Suprapubic skin (tissue), 4 donors: ENCODE measurements around the gene INPP5E. TPM values are rescaled to one million over a fixed set of nuclear protein-coding genes. Genes with fewer than 3 reads are reported as not detected.

Experiments
- DNase-seq, 2 donors: peaks; one replicate each; pipeline ENCODE4 v3.0.0-alpha.2; 2019; ENCODE audit warnings: low spot score in 2 of 2
- H3K27ac ChIP-seq: fragments of 200-600 bp; sonication (generic); one replicate; pipeline ENCODE4 v1.5.1; 2019
- H3K27me3 ChIP-seq: fragments of 200-600 bp; sonication (generic); one replicate; pipeline ENCODE4 v1.5.1; 2019
- H3K36me3 ChIP-seq: fragments of 200-600 bp; sonication (generic); one replicate; pipeline ENCODE4 v1.5.1; 2019
- H3K4me1 ChIP-seq: fragments of 200-600 bp; sonication (generic); one replicate; pipeline ENCODE4 v1.5.1; 2019
- H3K4me3 ChIP-seq: fragments of 200-600 bp; sonication (generic); one replicate; pipeline ENCODE4 v1.5.1; 2019; ENCODE audit warnings: mild to moderate bottlenecking
- H3K9me3 ChIP-seq: fragments of 200-600 bp; sonication (generic); one replicate; pipeline ENCODE4 v1.5.1; 2019
- CTCF ChIP-seq, 2 donors: fragments of 200-600 bp in 1 of 2; fragments of 450-650 bp in 1 of 2; sonication (generic) in 1 of 2; IDR thresholded peaks; one replicate each; pipeline ENCODE4 v1.5.1; 2016 to 2019; ENCODE audit warnings: antibody characterized with exemption in 2 of 2, mild to moderate bottlenecking in 1 of 2, moderate library complexity in 1 of 2
- EP300 ChIP-seq: sonication (generic); formaldehyde crosslinking; IDR thresholded peaks from one replicate; pipeline ENCODE4 v1.6.1; 2017; ENCODE audit warnings: antibody characterized with exemption
- POLR2A ChIP-seq, 2 donors: fragments of 450-650 bp; IDR thresholded peaks; one replicate each; pipeline ENCODE4 v1.6.1; 2017; ENCODE audit warnings: antibody characterized with exemption in 2 of 2, mild to moderate bottlenecking in 2 of 2, moderate library complexity in 2 of 2
- POLR2AphosphoS5 ChIP-seq, 3 donors: sonication (generic); formaldehyde crosslinking; IDR thresholded peaks; one replicate each; pipeline ENCODE4 v1.6.1; 2017; ENCODE audit warnings: antibody characterized with exemption in 3 of 3
- WGBS: methylation state at CpG from one replicate; pipeline ENCODE4 v1.1.5; 2018; 5-methylcytosine and 5-hydroxymethylcytosine counted together
- total RNA-seq, 4 donors: library from RNA; depleted of rRNA; stranded (reverse); fragments of >200 nt; gene quantifications; one replicate each; pipeline ENCODE4 v1.1.0, GENCODE V29; 2016

The INPP5E gene
- total RNA-seq: 10 to 100 TPM in 3 of 4 donors, 1 to 10 TPM in 1; 9.8 to 20.3 (median 12.9) TPM

GRCh38 chr9:136439481-136440408 is at the start of gene INPP5E:
Gene INPP5E (minus strand): TSS chr9:136439845. CDS start chr9:136439419, 426 bp downstream.
- 32% methylated on average over 15 of the region's 90 CpGs for WGBS
- Histone ChIP-seq H3K4me1 (peaks cover 35% of the 10 kb centered on the region), H3K27me3 (no peaks in the 10 kb centered on the region), H3K27ac (peak within 1 kb of the TSS; percentile 72), H3K36me3 (peaks cover 46% of the 10 kb centered on the region), H3K9me3 (no peaks in the 10 kb centered on the region), H3K4me3 (peak within 1 kb of the TSS; percentile 95)
- TF ChIP-seq EP300: no peak
- peak; percentile 57 to 78 for TF ChIP-seq CTCF (IDR thresholded peaks at IDR 0.05)
- no peak for TF ChIP-seq POLR2AphosphoS5 (IDR thresholded peaks at IDR 0.05)
- TF ChIP-seq POLR2A (IDR thresholded peaks at IDR 0.05): no peak
- no peak for DNase-seq

- Histone ChIP-seq H3K27me3 (no peaks in the 10 kb centered on the region), H3K27ac (no peak overlapping the region), H3K4me3 (no peak overlapping the region), H3K36me3 (no peaks in the 10 kb centered on the region), H3K9me3 (no peaks in the 10 kb centered on the region), H3K4me1 (peaks cover 21% of the 10 kb centered on the region)
- DNase-seq: no peak
- WGBS: 19% methylated on average over 17 of the region's 22 CpGs
- no peak for TF ChIP-seq POLR2A (IDR thresholded peaks at IDR 0.05)
- peak; percentile 96 to 99 for TF ChIP-seq CTCF (IDR thresholded peaks at IDR 0.05)
- TF ChIP-seq POLR2AphosphoS5 (IDR thresholded peaks at IDR 0.05): peak in 1 of 3 donors; percentile 23
- no peak for TF ChIP-seq EP300
Observed at GRCh38 chr9:136488247-136489214, 48.9 kb upstream of the INPP5E start.

- Histone ChIP-seq H3K4me3 (no peak overlapping the region), H3K9me3 (no peaks in the 10 kb centered on the region), H3K27me3 (no peaks in the 10 kb centered on the region), H3K4me1 (peaks cover 21% of the 10 kb centered on the region), H3K27ac (no peak overlapping the region), H3K36me3 (no peaks in the 10 kb centered on the region)
- WGBS: 98% methylated on average over 5 of the region's 7 CpGs
- TF ChIP-seq POLR2AphosphoS5 (IDR thresholded peaks at IDR 0.05): no peak
- TF ChIP-seq POLR2A (IDR thresholded peaks at IDR 0.05): no peak
- no peak for TF ChIP-seq EP300
- no peak for TF ChIP-seq CTCF (IDR thresholded peaks at IDR 0.05)
- DNase-seq: no peak
Observed at GRCh38 chr9:136487672-136488071, 48.0 kb upstream of the INPP5E start.

GRCh38 chr9:136486823-136487620 is 47.4 kb upstream of the INPP5E start:
- Histone ChIP-seq H3K27ac (no peak overlapping the region), H3K36me3 (no peaks in the 10 kb centered on the region), H3K9me3 (no peaks in the 10 kb centered on the region), H3K27me3 (no peaks in the 10 kb centered on the region), H3K4me3 (no peak overlapping the region), H3K4me1 (peaks cover 23% of the 10 kb centered on the region)
- no peak for DNase-seq
- WGBS: 96% methylated on average over 6 of the region's 18 CpGs
- TF ChIP-seq POLR2AphosphoS5 (IDR thresholded peaks at IDR 0.05): no peak
- no peak for TF ChIP-seq EP300

- 97% methylated on average over 7 of the region's 7 CpGs for whole genome bisulfite sequencing
Observed at GRCh38 chr9:136486131-136486530, 46.5 kb upstream of the INPP5E start.

More at GRCh38 chr9:136486131-136486530, 46.5 kb upstream of the INPP5E start:
- H3K4me1 ChIP-seq: peaks cover 32% of the 10 kb centered on the region
- H3K9me3 ChIP-seq: no peaks in the 10 kb centered on the region
- TF ChIP-seq POLR2AphosphoS5 (IDR thresholded peaks at IDR 0.05) (no peak), EP300 (no peak), CTCF (IDR thresholded peaks at IDR 0.05) (no peak), POLR2A (IDR thresholded peaks at IDR 0.05) (no peak)
- DNase-seq: no peak
- no peak overlapping the region for H3K27ac ChIP-seq
- H3K27me3 ChIP-seq: no peaks in the 10 kb centered on the region
- no peak overlapping the region for H3K4me3 ChIP-seq
- no peaks in the 10 kb centered on the region for H3K36me3 ChIP-seq
